Subcutaneous adipose tissue (tissue), 4 donors: ENCODE results near the gene DLX4. TPM values are rescaled to one million over a fixed set of nuclear protein-coding genes. Genes with fewer than 3 reads are reported as not detected.

ENCODE experiments used
- CTCF ChIP-seq: fragments of 450-650 bp; IDR thresholded peaks from one replicate; pipeline ENCODE4 v1.5.1; 2016; ENCODE audit warnings: low read depth, mild to moderate bottlenecking, control low read depth, antibody characterized with exemption, moderate library complexity
- total RNA-seq, 4 donors: library from RNA; depleted of rRNA; stranded (reverse); fragments of >200 nt; gene quantifications; one replicate each; pipeline ENCODE4 v1.1.0, GENCODE V29; 2016

Gene DLX4
- total RNA-seq, 4 donors from 2014 or later = 0.34 to 1.3 TPM; not detected in 2

- TF ChIP-seq CTCF = no peak
Measured at GRCh38 chr17:49957350-49957749, 11.6 kb upstream of the DLX4 start.

GRCh38 chr17:49958723-49959122 lies 10.3 kb upstream of the DLX4 start:
- TF ChIP-seq CTCF = no peak

- TF ChIP-seq CTCF = no peak
Measured at GRCh38 chr17:49959183-49959935, 9.6 kb upstream of the DLX4 start.

DNA sequence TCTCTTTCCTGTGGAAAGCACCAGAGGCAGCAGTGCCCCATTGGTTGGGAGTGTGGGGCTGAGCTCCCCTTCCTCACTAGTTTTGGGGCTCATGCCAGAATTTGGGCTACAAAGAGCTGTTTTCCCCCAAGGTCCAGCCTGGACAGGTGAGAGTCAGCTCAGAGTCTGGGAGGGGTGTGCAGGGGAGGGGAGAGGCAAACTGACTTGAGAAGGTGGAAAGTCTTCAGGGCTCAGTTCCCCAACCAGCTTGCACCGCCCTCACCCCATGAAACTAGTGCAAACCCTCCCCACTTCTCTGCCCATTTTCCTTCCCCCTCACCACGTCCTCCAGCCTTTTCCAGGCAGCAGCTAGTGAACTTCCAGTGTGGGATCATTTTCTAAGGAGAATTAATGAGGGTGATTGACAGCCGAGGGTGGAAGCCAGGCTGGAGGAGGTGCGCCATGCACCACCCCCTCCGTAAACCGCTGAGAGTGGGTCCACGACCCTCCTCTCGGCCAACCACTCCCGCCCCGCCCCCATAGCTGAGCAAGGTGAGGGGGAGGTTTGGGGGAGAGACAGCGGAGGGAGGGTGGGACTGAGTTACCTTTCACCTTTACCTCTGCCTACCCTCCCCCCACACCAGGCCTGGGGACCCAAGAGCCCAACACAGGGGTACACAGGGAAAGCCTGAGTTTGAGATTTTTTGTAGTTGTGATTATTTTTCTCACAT lies 6.2 kb upstream of the DLX4 start:
- no peak for TF ChIP-seq CTCF

DNA sequence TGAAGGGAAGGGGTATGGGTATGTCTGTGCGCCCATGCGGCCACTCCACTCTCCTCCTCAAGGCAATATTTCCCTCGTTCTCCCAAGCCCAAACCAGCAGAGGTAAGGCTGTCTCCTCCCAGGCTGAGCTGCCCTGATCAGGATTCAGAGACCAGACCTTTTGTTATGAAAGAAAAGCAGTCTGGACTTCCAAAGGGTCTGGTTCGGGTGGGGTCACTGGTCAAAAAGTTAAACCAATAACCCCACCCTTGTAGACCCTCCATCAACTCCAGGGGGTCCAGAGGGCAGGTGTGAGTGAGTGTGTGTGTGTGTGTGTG lies 5.7 kb upstream of the DLX4 start:
- no peak for TF ChIP-seq CTCF

- no peak for TF ChIP-seq CTCF
Measured at GRCh38 chr17:49963626-49964302, 5.2 kb upstream of the DLX4 start.

DNA sequence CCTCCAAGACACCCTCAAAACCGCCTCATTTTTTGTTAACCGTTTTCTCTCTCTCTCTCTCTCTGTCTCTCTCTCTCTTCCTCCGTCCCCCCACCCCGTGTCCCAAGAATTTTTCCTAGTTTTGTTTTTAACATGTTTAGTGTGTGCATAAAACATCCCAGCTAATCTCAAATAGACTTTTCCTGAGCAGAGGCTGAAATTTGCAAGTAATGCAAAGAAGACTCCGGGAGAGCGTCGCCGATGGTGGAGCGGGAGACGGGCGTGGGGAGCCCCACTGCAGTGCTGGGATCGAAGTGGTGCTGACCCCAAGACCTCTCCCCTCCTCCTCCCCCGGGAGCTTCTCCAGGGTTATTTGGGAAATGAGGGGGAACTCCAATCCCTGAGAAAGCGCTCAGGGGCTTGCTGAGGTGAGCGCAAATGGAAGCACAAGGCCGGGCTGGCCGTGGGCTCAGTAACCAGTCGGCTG lies 4.7 kb upstream of the DLX4 start:
- no peak for TF ChIP-seq CTCF
